Measurements from ENCODE around the gene NSL1. TPM values are rescaled to one million over a fixed set of nuclear protein-coding genes. Genes with fewer than 3 reads are reported as not detected.
"Not testable (repeated sequence)": the region's sequence is repeated elsewhere in the genome, so short reads cannot be mapped to it uniquely, and the experiment has no call there.

The NSL1 gene
- total RNA-seq, 1 donor from 2014 or later: 92.3 TPM

GRCh38 chr1:212713465-212714136 lies 78.0 kb downstream of the NSL1 start:
- H3K9me3 ChIP-seq: no peaks in the 10 kb centered on the region
- no peaks in the 10 kb centered on the region for H3K36me3 ChIP-seq
- no peaks in the 10 kb centered on the region for H3K4me1 ChIP-seq
- H3K27ac ChIP-seq: no peak overlapping the region
- no peaks in the 10 kb centered on the region for H3K27me3 ChIP-seq
- no peak for TF ChIP-seq POLR2AphosphoS5 (IDR thresholded peaks at IDR 0.05; ENCODE audit: insufficient read depth in 1 of 2, low read depth in 1 of 2)
- no peak for TF ChIP-seq CTCF (IDR thresholded peaks at IDR 0.05)
- TF ChIP-seq POLR2A (IDR thresholded peaks at IDR 0.05): no peak
- intact Hi-C loops (cut with DNase I): no loop called here
- no peak for DNase-seq (ENCODE audit: extremely low spot score in 2 of 2)
- no peak overlapping the region for H3K4me3 ChIP-seq

GRCh38 chr1:212712451-212713303 lies 78.9 kb downstream of the NSL1 start:
- intact Hi-C loops (cut with DNase I): no loop called here
- no peaks in the 10 kb centered on the region for H3K9me3 ChIP-seq

GRCh38 chr1:212711974-212712373 lies 79.6 kb downstream of the NSL1 start:
- H3K4me1 ChIP-seq; H3K9me3 ChIP-seq; H3K27ac ChIP-seq; H3K27me3 ChIP-seq; H3K4me3 ChIP-seq; H3K36me3 ChIP-seq; DNase-seq (ENCODE audit: extremely low spot score in 2 of 2): not testable (repeated sequence)
- intact Hi-C loops (cut with DNase I): loop anchor here (1.0 kb wide), 1 partner anchor 18 kb away; no protein-coding TSS in a partner anchor

More at GRCh38 chr1:212712451-212713303, 78.9 kb downstream of the NSL1 start:
- H3K27ac ChIP-seq: no peak overlapping the region
- no peaks in the 10 kb centered on the region for H3K36me3 ChIP-seq
- no peak for DNase-seq (ENCODE audit: extremely low spot score in 2 of 2)
- H3K4me1 ChIP-seq: no peaks in the 10 kb centered on the region
- no peak overlapping the region for H3K4me3 ChIP-seq
- TF ChIP-seq CTCF (IDR thresholded peaks at IDR 0.05) (no peak), POLR2AphosphoS5 (IDR thresholded peaks at IDR 0.05; ENCODE audit: insufficient read depth in 1 of 2, low read depth in 1 of 2) (no peak)
- H3K27me3 ChIP-seq: no peaks in the 10 kb centered on the region

GRCh38 chr1:212710566-212710965 lies 81.0 kb downstream of the NSL1 start:
- H3K27ac ChIP-seq: no peak overlapping the region
- no peaks in the 10 kb centered on the region for H3K4me1 ChIP-seq
- H3K27me3 ChIP-seq: no peaks in the 10 kb centered on the region
- intact Hi-C loops (cut with DNase I): no loop called here
- no peak overlapping the region for H3K4me3 ChIP-seq
- no peaks in the 10 kb centered on the region for H3K36me3 ChIP-seq
- DNase-seq (ENCODE audit: extremely low spot score in 2 of 2): no peak
- TF ChIP-seq POLR2AphosphoS5 (IDR thresholded peaks at IDR 0.05; ENCODE audit: insufficient read depth in 1 of 2, low read depth in 1 of 2) (no peak), CTCF (IDR thresholded peaks at IDR 0.05) (no peak), POLR2A (IDR thresholded peaks at IDR 0.05) (no peak)
- no peaks in the 10 kb centered on the region for H3K9me3 ChIP-seq

GRCh38 chr1:212703991-212704564 lies 87.5 kb downstream of the NSL1 start:
- TF ChIP-seq POLR2AphosphoS5 (IDR thresholded peaks at IDR 0.05; ENCODE audit: insufficient read depth in 1 of 2, low read depth in 1 of 2) (no peak), CTCF (IDR thresholded peaks at IDR 0.05) (no peak), POLR2A (IDR thresholded peaks at IDR 0.05) (no peak)
- DNase-seq (ENCODE audit: extremely low spot score in 2 of 2): no peak
- Histone ChIP-seq H3K9me3 (no peaks in the 10 kb centered on the region), H3K27ac (no peak overlapping the region), H3K36me3 (no peaks in the 10 kb centered on the region), H3K4me1 (peaks cover 11% of the 10 kb centered on the region), H3K4me3 (no peak overlapping the region), H3K27me3 (no peaks in the 10 kb centered on the region)
- intact Hi-C loops (cut with DNase I): no loop called here
